Heart left ventricle (tissue), 16 donors: Measurements from ENCODE around the gene NFATC2. TPM values are rescaled to one million over a fixed set of nuclear protein-coding genes. Genes with fewer than 3 reads are reported as not detected.
A peak's percentile ranks its signal among the peaks of the same experiment; 100 is the strongest.

ENCODE experiments used
- ATAC-seq, 4 donors: fragments of 200-7000 bp; cut with Tn5 transposase; one replicate each; pipeline ENCODE4 v1.9.1; 2020 to 2022; ENCODE audit warnings: moderate library complexity in 4 of 4, mild to moderate bottlenecking in 3 of 4, moderate number of reproducible peaks in 1 of 4
- DNase-seq, 5 donors: peaks; one replicate each; pipeline ENCODE4 v3.0.0-alpha.2; 2020
- H3K27ac ChIP-seq, 12 donors: fragments of 200-600 bp; sonication (generic) in 4 of 12; one replicate each; pipeline versions ENCODE4 v1.5.0 to v1.8.0; 2016 to 2022; ENCODE audit warnings: mild to moderate bottlenecking in 2 of 12
- H3K27me3 ChIP-seq, 9 donors: fragments of 200-600 bp; sonication (generic) in 2 of 9; one replicate each; pipeline versions ENCODE4 v1.5.1 to v1.8.0; 2016 to 2022; ENCODE audit warnings: mild to moderate bottlenecking in 3 of 9
- H3K36me3 ChIP-seq, 9 donors: fragments of 200-600 bp; sonication (generic) in 2 of 9; one replicate each; pipeline versions ENCODE4 v1.5.0 to v1.8.0; 2018 to 2022; ENCODE audit warnings: mild to moderate bottlenecking in 2 of 9
- H3K4me1 ChIP-seq, 12 donors: fragments of 200-600 bp; sonication (generic) in 4 of 12; one replicate each; pipeline versions ENCODE4 v1.5.0 to v1.8.0; 2016 to 2022; ENCODE audit warnings: mild to moderate bottlenecking in 3 of 12
- H3K4me3 ChIP-seq, 12 donors: fragments of 200-600 bp; sonication (generic) in 4 of 12; one replicate each; pipeline versions ENCODE4 v1.5.0 to v1.8.0; 2017 to 2022; ENCODE audit warnings: mild to moderate bottlenecking in 9 of 12, moderate library complexity in 4 of 12
- H3K9me3 ChIP-seq, 12 donors: fragments of 200-600 bp; sonication (generic) in 4 of 12; one replicate each; pipeline versions ENCODE4 v1.5.0 to v1.8.0; 2016 to 2022; ENCODE audit warnings: mild to moderate bottlenecking in 1 of 12
- POLR2A ChIP-seq, 2 donors: fragments of 450-650 bp; IDR thresholded peaks; one replicate each; pipeline ENCODE4 v1.6.1; 2017; ENCODE audit warnings: antibody characterized with exemption in 2 of 2, mild to moderate bottlenecking in 2 of 2, moderate library complexity in 2 of 2
- WGBS, 4 donors: extraction: QIAGEN DNeasy Blood & Tissue Kit in 2 of 4; methylation state at CpG; one replicate each; pipeline versions ENCODE4 v1.1.5 to v1.1.7; 2013 to 2018; 5-methylcytosine and 5-hydroxymethylcytosine counted together
- intact Hi-C, 10 donors: fragments of 100-400 bp; cut with DNase I; formaldehyde crosslinking; loops; one replicate each; pipeline versions ENCODE4 v1.11.1 to v1.14.2; 2022
- long read RNA-seq, 3 donors: library from polyadenylated mRNA; unstranded; transcript quantifications; one replicate each; pipeline ENCODE4 v2.0.0, GENCODE V29; 2020 to 2021
- polyA plus RNA-seq, 2 donors: library from polyadenylated mRNA; stranded (reverse); fragments of 200-250 nt; gene quantifications; one replicate each; pipeline ENCODE4 v1.2.3, GENCODE V29; 2013
- total RNA-seq, 9 donors: library from RNA; depleted of rRNA in 2 of 9; stranded (reverse); fragments of >200 nt in 2 of 9; fragmentation: NEBNext Ultra II Directional in 3 of 9; extraction: Animal tissue kit (Norgen Biotek cat#: 25700) in 3 of 9; gene quantifications; one replicate each; pipeline versions ENCODE4 v1.1.0 to v1.2.4, GENCODE V29; 2016 to 2023
- TF ChIP-seq, protein P1 (sequence below), 12 donors: fragments of 200-600 bp; sonication (generic) in 4 of 12; IDR thresholded peaks; one replicate each; pipeline versions ENCODE4 v1.5.0 to v1.8.0; 2018 to 2022; ENCODE audit warnings: antibody characterized with exemption in 12 of 12, mild to moderate bottlenecking in 5 of 12
- donor health status: ischemic (EF 13 %, LVEDD 7.1; RV severe dilation, severe dysfunction).
- donor health status: healthy with polysubstance abuse.
- donor health status: DM: no; HTN: yes; CAD: no.
- donor health status: DM: no; HTN: no; CAD: no.
- donor health status: ischemic (EF 25% LVEDD 6.9; RV normal size, moderate dysfunction).
- donor health status: ischemic (EF 25% LVEDD 5.7; RV mildly dilated, moderate dysfunction).
- donor health status: healthy.
- donor health status: DM: yes; HTN: yes; CAD: no.
- donor health status: ischemic (EF 35%, LVEDD 5.7; RV mildly dilated, moderate dysfunction).
- donor health status: nonischemic (EF 11% LVEDD 7.7; RV severe dilation, severe dysfunction).
- donor health status: DM: yes; HTN: yes; CAD: no.
- donor health status: PGD.
- donor health status: ischemic (EF 29% LVEDD 5.4; RV normal size, mild dysfunction).
- donor health status: nonischemic (EF 23%, LVEDD 6.1; RV moderate dilation, normal function).

Gene NFATC2
- total RNA-seq = 1 to 10 TPM in 8 of 9 donors, under 1 TPM in 1; 0.83 to 7.6 (median 3.8) TPM
- polyA plus RNA-seq = 1 to 10 TPM in 1 of 2 donors, under 1 TPM in 1; 0.76 to 1.7 TPM
- long read RNA-seq, donor 1, partial matches to known transcripts = 0 of 1 reads
- long read RNA-seq, donor 1, other reads (novel, unspliced or antisense) = 1 of 1 reads
- long read RNA-seq, donor 2, partial matches to known transcripts = 1 of 2 reads
- long read RNA-seq, donor 2, other reads (novel, unspliced or antisense) = 1 of 2 reads
- long read RNA-seq, donor 3, partial matches to known transcripts = 1 of 1 reads
- long read RNA-seq, donor 3, other reads (novel, unspliced or antisense) = 0 of 1 reads

GRCh38 chr20:51542571-51543421 lies at the start of gene NFATC2:
NFATC2 (minus strand) TSS chr20:51542719; CDS start chr20:51542499, 220 bp downstream.
- peak within 1 kb of the TSS in 11 of 12 donors; percentile 20 to 69 (median 54) for H3K4me3 ChIP-seq
- TF ChIP-seq, protein P1, sequence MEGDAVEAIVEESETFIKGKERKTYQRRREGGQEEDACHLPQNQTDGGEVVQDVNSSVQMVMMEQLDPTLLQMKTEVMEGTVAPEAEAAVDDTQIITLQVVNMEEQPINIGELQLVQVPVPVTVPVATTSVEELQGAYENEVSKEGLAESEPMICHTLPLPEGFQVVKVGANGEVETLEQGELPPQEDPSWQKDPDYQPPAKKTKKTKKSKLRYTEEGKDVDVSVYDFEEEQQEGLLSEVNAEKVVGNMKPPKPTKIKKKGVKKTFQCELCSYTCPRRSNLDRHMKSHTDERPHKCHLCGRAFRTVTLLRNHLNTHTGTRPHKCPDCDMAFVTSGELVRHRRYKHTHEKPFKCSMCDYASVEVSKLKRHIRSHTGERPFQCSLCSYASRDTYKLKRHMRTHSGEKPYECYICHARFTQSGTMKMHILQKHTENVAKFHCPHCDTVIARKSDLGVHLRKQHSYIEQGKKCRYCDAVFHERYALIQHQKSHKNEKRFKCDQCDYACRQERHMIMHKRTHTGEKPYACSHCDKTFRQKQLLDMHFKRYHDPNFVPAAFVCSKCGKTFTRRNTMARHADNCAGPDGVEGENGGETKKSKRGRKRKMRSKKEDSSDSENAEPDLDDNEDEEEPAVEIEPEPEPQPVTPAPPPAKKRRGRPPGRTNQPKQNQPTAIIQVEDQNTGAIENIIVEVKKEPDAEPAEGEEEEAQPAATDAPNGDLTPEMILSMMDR (IDR thresholded peaks at IDR 0.05) = no peak
- TF ChIP-seq POLR2A (IDR thresholded peaks at IDR 0.05) = no peak
- H3K36me3 ChIP-seq = peaks cover 0 to 1% (median 0%) of the 10 kb centered on the region in 9 donors
- H3K27ac ChIP-seq = peak within 1 kb of the TSS; percentile 57 to 89 (median 78)
- peaks cover 0 to 6% (median 0%) of the 10 kb centered on the region in 12 donors for H3K9me3 ChIP-seq
- WGBS, 4 donors = 4 to 13% (median 6%) methylated on average over 30 to 67 of the region's 67 CpGs
- H3K27me3 ChIP-seq = peaks cover 0 to 10% (median 0%) of the 10 kb centered on the region in 9 donors
- peak in 3 of 4 donors; percentile 44 to 65 (median 62) for ATAC-seq
- peaks cover 4 to 37% (median 31%) of the 10 kb centered on the region in 12 donors for H3K4me1 ChIP-seq
- intact Hi-C loops = loop anchor here in 5 of 10 donors (2.0 to 10.0 kb wide), 3 partner anchors 20 to 88 kb away; no protein-coding TSS in a partner anchor
- DNase-seq = peak; percentile 54 to 79 (median 66)

DNA sequence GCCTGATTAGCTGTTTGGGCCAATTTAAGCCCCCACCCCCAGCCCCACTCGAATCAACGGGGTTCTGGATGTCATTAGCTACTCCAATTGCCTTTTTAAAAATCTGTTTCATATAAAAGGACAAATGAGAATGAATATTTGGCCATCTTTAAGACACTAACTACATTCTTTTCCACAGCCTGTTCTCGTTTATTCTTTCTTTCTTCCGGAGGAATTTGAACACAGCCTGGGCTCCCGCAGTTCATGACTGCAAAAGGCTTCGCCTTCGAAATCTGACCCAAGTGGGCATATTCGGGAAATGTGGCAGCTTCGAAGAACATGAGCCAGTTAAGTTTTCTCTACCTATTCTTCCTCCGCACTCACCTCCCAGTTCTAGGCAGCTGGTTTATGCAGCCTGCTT lies 49.4 kb upstream of the NFATC2 start:
- Histone ChIP-seq H3K4me1 (peaks cover 0 to 14% (median 4%) of the 10 kb centered on the region in 12 donors), H3K9me3 (no peaks in the 10 kb centered on the region), H3K27me3 (no peaks in the 10 kb centered on the region), H3K27ac (no peak overlapping the region), H3K4me3 (no peak overlapping the region), H3K36me3 (no peaks in the 10 kb centered on the region)
- no peak for ATAC-seq
- 88 to 95% (median 93%) methylated on average over 10 of the region's 10 CpGs for WGBS, 4 donors
- intact Hi-C loops = loop anchor here in 7 of 10 donors (5.0 to 10.0 kb wide), 3 partner anchors 47 to 607 kb away; partner anchors contain the start of gene NFATC2 (in 1 of the 7)
- TF ChIP-seq, protein P1 (IDR thresholded peaks at IDR 0.05) = no peak
- TF ChIP-seq POLR2A (IDR thresholded peaks at IDR 0.05) = no peak
- no peak for DNase-seq

- Histone ChIP-seq H3K27me3 (no peaks in the 10 kb centered on the region), H3K4me3 (no peak overlapping the region), H3K9me3 (no peaks in the 10 kb centered on the region), H3K27ac (no peak overlapping the region), H3K4me1 (no peaks in the 10 kb centered on the region), H3K36me3 (no peaks in the 10 kb centered on the region)
- no peak for DNase-seq
- no peak for ATAC-seq
- intact Hi-C loops = loop anchor here in 1 of 10 donors (10.0 kb wide), 1 partner anchor 94 kb away; no protein-coding TSS in a partner anchor
- 61 to 77% (median 75%) methylated on average over 3 of the region's 3 CpGs for WGBS, 4 donors
- no peak for TF ChIP-seq POLR2A (IDR thresholded peaks at IDR 0.05)
Observed at GRCh38 chr20:51588762-51589161, 46.2 kb upstream of the NFATC2 start.

GRCh38 chr20:51587145-51587544 lies 44.6 kb upstream of the NFATC2 start:
- no peak overlapping the region for H3K4me3 ChIP-seq
- no peaks in the 10 kb centered on the region for H3K36me3 ChIP-seq
- no peak for DNase-seq
- no peak overlapping the region for H3K27ac ChIP-seq
- no peaks in the 10 kb centered on the region for H3K4me1 ChIP-seq
- no peaks in the 10 kb centered on the region for H3K9me3 ChIP-seq
- H3K27me3 ChIP-seq = no peaks in the 10 kb centered on the region
- no peak for TF ChIP-seq POLR2A (IDR thresholded peaks at IDR 0.05)
- TF ChIP-seq, protein P1 (IDR thresholded peaks at IDR 0.05) = no peak
- intact Hi-C loops = loop anchor here in 1 of 10 donors (10.0 kb wide), 1 partner anchor 92 kb away; no protein-coding TSS in a partner anchor
- WGBS, 4 donors = 94 to 97% (median 95%) methylated on average over 4 of the region's 4 CpGs
- no peak for ATAC-seq
